ENCODE measurements around the gene GUCA2B.

The GUCA2B gene

DNA sequence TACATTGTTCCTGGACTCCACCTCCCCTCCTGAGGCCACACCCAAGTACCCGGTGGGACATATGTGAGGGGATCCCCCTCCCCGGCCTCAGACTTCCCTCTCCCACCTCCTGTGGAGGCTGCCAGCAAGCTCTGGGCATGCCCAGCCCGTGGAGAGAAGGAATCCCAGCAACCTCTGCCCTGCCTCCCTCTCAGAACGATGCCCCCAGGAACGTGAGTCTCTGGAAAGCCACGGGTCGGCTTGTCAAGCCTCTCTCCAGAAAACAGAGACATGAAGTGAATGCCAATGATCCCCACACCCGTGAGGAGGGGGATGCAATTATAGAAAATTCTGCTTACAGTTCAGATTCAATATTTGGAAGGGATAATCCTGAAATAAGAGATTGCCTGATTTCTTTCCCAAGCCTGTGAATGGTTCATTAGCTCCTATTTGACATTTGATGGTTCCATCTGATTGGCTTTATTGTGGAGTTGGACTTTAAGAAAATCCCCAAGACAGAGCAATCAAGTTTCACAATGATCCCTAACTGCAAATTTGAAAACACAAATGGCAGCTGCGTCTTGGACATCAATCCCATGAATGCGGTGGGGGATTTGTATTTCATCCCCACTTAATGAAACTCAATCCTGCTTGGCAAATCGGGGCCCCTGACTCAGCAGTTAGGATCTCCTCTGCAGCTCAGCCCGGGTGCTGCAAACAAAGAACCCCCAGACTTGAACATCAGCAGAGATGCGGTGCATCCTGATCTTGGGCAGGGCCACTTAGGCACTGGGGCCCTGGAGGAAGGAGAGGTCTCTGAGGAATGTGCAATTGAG lies 9.1 kb upstream of the GUCA2B start:
- no peak for DNase-seq

DNA sequence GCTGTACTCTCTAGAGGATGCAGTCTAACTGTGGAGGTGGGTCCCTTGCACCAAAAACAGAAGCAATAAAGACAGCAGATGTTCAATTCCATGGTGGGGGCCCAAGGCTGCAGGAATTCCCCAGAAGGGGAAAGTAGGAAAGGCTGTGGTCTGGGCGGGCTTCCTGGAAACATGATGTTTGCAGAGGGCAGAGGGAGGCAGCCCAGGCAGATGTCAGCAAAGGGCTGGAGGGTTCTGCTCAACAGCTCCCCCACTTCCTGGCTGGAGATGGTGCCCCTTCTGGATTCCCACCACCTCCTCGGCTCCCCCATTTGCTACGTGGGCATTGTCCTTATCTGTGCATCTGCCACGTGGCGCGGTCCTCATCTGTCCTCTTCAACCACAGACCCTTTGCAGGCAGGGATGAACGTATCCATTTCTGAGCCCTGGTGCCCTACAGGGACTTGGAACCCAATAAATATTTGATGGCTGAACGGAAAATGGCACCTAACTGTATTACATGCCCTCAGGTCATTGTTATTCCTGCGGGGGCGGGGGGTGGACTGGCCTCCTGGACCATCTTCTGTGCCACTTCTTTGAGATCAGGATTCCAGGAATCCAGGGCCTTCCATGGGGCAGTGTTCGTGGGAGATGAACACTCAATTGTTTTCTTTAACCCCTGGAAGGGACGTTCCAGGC lies 8.4 kb upstream of the GUCA2B start:
- no peak for DNase-seq

DNA sequence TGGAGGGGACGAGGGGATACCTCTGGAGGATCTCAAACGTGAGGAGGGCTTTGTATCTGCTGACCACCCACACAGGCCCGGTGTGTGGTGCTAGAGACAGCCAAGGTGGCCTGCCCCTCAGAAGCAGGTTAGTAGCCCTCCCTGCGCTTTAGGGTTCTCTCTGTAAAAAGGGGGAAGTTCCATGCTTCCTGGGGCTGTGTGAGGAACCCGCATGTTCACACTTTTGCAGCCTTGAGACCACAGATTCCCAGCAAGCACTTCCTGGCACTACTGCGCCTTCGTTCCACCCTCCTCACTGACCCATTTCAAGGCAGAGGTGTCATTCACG lies 7.9 kb upstream of the GUCA2B start:
- no peak for DNase-seq

DNA sequence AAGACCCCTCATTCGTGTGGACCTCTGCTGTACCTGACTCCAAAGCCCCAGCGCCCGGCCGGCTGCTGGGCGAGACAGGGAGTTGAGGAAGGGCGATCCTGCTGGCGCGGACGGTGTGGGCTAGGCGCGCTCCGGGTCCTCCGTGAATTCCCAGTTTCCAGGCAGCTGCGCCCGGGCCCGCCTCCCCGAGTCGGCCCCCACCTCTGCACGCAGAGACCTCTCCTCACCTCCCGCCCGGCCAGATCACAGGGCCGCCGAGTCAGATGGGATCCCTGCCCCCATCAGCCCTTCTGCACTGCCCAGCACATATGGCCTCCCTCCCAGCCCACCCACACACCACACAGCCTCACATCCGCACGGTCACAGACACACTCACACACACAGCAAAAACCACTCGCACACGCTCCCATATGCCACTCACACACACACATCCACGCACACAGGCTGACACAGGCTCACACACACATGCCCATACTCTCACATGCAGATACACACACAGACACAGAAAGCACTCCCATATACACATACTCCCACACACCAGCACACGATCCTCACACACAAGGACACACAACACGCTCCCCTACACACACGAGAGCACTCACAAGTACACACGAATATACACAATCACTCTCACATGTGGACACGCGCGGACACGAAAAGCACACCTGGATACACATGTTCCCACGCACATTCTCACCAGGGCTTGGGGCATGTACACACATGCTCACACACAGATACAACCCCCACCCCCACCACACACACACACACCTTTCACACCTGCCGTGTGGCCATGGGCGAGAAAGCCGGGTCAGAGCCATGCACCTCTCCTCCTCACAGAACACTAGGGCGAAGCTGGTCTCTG lies 7.2 kb upstream of the GUCA2B start:
- no peak for DNase-seq

DNA sequence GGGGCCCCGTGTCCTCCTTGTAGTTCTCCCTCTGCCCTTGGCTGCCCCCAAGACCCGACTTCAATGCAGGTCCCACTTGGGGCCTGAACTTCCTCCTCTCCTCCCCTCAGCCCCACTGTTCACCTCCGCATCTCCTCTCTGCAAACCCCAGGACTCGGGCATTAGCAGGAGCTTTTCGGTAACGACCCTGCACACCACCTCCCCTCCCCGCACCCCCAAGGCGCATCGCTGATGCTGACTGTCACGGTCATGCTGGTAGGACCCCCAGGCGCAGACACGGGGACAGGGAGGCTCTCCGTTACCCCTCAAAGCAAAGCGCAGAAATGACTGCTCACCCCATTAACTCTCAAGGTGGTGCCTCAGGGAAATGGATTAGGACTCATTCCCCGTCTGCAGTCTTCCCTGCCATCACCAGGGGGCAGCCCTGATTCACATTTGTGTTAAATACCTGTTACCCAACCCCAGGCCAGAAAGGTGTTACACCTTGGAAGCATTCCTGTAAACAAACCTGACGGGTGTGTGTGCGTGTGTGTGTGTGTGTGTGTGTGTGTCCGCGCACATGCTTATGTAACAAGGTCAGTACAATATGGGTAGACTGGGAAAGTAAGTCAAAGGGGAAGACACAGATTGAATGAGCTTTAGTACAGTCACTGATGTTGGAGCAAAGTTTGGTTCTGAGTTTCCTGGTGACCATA lies 6.4 kb upstream of the GUCA2B start:
- DNase-seq: peak; percentile 78

DNA sequence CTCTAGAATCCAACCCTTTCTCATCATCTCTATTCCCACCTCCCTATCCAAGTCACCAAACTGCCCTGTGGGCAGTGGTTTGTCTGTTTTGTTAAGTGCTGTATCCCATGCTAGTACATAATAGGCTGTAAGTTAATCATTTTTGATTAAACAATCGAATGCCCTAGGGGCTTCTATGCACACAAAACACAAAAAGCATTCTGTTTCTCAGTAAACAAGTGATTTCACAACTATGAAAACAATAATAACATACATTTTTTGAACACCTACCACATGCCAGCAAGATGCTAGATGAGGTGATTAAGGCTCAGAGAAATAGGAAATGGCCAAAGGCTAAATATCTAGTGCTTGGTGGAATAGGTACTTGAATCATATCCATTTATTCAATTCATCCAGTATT lies 5.0 kb upstream of the GUCA2B start:
- no peak for DNase-seq

DNA sequence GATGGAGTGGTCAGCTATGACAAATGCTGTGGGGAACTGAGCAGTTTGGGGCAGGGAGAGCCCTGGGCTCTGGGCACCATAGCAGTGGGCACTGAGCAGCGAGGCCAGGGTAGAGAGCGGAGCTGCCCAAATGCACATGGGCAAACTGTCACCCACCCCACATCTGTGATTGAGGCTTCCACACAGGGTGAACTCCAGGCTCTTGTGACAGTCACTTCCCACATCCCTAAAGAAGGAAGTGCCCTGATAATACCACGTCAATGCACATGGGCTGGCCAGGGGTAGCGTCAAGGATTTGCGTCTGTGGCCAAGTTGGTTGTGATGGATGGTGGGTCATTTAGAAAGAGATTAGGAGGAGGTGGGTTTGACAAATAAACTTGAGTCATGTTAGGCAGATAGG lies 2.6 kb upstream of the GUCA2B start:
- DNase-seq: no peak

DNA sequence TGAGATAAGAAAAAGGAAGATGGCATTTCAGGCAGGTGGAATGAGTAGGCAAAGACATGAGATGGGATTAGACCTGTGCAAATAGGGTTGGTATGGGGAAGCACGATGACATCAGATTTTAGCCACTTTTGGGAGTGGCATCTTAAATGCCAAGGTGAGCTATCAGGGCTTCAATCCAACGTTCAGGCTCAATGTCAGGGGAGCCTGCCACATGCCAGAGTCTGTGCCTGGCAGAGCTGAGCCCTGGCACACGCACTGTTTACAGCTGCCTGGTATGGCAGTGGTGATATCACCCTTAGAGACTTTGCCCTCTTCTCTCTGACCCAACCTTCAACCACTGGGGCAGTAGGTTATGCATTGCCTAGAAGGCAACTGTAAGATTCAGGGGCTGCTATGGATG lies 1.1 kb upstream of the GUCA2B start:
- DNase-seq: no peak

DNA sequence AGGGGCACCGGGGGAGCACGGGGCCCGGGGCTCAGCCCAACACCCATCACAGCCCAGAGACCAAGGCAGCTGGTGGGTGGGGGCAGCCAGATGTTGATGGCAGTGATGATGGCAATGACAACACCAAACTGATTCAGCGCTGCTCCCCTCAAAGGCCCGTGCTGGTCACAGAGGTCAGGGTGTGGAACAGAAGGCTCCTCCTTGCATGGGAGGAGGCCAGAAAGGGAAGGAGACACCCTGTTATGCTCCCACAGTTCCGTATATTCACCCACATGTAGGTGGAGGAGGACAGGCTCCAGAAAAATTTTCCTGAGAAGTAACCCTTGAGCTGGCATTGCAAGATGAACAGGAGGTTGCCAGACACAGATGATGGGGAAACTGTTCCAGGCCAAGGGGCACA lies 414 bp downstream of the GUCA2B start:
- DNase-seq: no peak

DNA sequence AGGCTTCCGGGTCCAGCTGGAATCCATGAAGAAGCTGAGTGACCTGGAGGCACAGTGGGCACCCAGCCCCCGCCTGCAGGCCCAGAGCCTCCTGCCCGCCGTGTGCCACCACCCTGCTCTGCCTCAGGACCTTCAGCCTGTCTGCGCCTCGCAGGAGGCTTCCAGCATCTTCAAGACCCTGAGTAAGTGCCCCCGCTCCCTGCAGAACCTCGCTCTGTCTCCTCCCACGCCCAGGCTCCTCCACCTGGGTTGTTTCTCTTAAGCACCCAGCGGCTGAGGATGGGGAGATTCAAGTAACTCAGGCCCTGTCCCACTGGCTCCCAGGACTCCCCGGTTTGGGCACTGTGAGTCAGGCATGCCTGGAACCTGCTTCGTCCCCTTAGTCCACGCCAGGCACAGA lies 1.5 kb downstream of the GUCA2B start:
- no peak for DNase-seq

DNA sequence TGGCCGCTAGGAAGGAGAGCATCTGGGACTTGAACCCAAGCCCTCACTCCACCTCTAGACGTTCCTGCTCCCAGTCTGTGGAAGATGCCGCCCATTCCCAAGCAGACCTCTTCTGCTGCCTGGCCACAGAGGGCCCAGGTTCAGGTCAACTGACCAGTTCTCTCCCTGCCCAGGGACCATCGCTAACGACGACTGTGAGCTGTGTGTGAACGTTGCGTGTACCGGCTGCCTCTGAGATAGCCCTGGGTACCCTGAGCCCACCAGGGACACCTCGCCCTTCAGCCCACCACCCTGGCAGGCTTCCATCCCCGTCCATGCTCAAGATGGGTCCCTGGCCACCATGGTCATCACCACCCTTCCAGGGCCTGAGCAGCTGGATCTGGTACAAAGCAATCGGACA lies 2.2 kb downstream of the GUCA2B start:
- DNase-seq: no peak

DNA sequence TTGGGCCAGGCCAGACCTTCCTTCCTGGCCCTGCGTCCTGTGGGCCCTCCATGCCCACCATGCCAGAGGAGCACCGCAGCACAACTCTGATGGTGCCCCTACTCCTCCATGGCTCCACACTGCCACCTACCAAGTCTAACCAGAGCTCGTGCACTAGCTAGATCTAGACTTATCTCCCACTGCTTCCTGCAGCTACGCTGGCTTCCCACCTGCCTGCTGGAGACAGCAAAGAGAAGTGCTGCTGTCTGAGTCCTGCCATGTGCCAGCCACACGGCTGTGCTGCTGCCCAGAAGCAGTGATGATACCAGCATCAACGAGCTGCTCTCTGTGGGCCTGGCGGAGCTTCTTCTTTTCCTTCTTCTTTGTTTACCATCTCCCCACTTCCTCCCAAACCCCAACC lies 4.5 kb downstream of the GUCA2B start:
- no peak for DNase-seq

DNA sequence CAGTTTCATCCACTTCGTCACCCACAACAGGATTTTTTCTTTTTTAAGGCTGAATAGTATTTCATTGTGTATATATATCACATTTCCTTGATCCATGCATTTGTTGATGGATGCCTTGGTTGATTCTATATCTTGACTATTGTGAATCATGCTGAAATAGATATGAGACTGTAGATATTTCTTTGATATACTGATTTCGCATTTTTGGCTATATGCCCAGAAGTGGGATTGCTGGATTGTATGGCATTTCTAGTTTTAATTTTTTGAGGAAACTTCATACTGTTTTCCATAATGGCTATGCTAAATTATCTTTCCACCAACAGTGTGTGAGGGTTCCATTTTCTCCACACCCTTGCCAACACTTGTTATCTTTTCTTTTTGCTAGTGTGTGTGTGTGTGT lies 5.0 kb downstream of the GUCA2B start:
- DNase-seq: no peak

DNA sequence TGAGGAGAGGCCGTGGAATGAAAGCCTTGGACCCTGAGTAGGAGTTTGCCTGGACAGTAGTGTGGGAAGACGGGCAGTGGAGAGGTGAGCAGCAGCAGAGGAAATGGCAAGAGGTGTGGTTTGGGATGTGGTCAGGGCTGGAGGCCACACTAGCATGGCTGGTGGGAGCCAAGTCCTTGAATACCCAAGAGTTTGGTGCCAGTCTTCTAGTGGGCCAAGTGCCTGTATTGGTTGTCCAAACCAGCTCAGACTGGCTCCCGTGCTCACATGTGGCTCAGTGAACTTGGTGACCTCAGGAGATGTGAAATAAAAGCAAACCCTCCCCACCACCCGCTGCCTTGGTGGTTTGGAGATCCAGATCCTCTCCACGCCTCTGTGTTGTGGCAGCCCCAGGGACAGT lies 9.0 kb downstream of the GUCA2B start:
- DNase-seq: no peak

DNA sequence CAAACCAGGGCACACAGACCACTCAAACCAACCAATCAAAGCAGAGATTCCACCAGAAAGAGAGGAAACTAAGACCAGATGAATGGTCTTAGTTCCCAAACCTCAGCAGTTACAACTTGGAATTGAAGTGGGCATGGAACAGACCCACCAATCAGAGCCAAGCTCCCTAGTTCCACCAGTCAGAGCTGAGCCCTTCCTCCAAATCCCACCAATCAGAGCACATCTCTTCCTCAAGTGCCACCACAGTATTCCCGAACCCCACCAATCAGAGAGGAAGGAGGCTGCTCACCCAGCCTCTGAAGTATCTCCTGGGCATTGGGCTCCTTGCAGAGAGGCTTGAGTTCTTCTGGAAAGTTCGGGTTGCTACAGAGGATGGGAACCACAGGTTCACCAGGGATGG lies 9.9 kb downstream of the GUCA2B start:
- no peak for DNase-seq

DNA sequence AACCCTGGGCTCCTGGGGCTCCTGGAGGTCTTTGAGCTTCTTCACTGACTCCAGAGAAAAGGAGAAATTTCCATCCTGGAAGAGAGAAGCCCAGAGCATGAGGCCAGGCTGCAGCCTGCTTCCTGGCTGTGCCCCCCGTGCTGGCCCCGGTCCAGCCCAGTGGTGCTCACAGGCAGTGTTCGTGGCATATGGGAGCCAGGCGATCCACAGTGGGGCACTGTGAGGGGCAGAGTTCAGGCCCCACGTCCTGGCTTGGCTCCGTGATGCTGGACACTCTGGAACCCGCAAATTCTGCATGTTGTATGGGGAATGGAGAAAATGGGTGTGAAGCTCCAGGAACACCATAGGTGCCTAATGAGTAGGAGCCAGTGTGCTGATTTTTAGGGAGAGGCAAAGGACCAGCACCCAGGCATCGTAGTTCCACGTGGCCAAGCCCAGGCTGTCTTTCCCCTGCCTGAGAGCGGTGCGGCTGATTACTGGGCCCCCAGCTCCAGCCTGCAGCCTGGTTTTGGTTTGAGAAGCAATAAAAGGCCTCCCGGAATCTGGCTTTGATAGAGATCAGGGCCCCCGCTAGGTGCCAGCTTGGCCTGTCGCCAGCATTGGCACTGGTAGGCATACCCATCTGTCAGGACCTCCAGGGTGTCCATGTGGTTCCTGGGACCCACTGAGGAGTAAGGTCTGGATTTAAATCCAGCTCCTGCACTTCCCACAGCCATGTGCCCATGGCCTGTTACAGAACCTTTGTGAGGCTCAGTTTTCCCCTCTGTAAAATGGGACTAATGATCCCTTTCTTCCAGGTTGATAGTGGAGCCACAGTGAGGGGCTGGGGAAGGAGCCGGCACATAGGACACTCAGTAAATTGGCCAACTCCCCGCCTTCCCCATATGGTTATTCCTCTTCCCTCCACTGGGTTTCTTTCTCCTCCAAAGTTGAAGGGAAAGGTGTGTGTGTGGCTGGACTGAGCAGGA lies 10.6 kb downstream of the GUCA2B start:
- DNase-seq: no peak

DNA sequence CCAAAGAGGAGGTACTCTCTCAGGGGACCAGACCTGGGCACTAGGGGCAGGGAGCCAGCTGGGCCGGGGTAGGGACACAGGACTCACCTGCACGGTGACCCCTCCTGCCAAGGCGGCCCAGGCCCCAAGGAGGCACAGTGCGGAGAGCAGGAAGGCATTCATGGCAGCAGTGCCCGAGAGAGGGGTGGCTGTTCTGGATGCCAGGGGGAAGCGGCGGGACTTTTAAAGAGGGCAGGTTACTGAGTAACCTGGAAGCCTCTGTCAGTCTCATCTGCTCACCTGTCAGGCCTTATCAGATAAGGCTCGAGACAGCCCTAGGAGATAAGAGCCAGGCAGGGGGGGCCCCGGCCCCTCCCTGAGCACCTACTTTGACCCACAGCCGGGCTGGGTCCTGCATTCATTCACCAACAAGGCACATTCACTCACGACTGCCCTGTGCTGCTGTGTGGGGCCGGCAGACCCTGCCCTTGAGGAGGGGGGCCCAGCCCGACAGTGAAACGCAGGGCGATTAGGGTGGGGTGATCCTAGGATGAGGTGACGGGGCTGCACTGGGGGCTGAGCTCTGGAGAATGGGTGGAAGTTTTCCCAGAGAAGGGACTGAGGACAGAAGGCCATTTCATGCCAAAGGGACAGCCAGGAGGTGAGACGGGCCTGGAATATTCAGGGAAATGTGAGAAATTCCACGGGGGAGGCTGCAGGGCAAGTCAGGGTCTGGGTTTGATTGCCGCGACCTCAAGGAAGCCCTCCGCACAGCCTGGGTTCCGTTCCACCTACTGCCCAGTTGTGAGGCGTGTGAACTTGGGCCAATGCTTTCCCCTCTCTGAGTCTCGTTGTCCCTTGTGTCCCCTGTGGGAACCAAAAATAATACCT lies 11.6 kb downstream of the GUCA2B start, which contains the start of gene GUCA2A:
Gene GUCA2A (minus strand): TSS at position 195 of the 870 bp plus-strand sequence. CDS start 33 bp downstream, at position 162.
- no peak for DNase-seq

DNA sequence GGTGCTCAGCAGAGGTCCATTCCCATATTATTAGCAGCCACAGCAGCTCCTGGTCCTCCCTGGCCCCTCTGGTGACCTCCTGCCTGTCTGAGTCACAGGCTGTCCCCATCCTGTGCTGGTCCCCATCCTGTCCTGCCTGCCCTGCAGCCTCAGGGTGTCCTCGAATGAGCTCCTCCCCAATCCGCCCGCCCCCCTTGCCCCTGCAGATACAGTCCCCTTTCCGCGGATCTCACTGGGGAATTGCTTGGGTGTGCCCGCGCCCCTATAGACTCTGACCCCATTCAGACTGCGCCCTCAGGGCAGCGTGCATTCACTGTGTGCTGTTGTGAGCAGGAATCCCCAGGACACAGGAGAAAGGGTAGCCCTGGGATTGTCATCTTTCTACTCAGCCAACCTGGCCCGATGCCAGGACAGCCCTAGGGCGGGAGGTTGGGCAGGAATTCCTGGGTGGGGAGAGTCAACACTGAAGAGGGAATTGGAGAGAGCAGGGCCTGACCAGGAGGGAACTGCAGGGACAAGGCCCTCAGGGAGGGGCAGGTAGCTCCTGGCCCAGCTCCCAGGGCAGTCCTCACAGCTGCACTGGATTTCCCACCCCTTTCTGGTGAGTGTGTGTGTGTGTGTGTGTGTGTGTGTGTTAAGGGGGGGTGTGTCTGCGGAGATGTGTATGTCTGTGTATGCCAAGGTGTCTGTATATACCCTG lies 12.5 kb downstream of the GUCA2B start:
- DNase-seq: peak; percentile 91

DNA sequence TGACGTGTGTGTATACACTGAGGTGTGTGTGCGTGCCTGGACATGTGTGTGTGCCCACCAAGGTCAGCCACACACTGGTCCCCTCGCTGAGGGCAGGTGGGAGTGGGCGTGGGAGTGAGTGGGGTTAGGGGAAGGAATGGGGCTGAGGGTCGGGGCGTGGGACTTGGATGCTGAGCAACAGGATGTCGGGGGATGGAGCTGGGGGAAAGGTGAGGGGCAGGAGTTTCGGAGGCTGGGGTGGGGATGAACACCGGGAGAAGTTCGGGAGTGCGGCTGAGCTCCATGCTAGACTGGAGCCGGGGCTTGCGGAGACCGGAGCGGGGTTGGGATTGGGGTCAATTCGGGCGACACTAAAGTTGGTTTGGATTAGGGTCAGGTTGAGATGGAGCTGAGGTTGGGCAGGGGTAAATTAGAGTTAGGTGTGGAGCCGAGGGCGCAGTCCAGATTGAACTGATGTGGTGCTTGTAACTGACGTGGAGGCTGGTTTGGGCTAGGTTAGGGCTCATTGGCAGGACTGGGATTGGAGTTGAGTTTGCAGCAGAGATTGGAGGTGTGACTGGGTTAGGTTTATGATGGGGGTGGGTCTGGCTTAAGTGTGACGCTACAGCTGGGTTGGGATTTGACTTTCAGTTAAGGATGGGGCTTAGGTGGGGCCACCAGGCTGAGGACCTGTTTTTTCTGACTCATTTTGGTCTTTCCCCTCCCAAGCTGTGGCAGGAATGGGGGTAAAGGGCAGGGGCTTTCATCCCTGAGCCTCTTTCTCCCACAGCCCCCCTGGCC lies 14.6 kb downstream of the GUCA2B start:
- no peak for DNase-seq

DNA sequence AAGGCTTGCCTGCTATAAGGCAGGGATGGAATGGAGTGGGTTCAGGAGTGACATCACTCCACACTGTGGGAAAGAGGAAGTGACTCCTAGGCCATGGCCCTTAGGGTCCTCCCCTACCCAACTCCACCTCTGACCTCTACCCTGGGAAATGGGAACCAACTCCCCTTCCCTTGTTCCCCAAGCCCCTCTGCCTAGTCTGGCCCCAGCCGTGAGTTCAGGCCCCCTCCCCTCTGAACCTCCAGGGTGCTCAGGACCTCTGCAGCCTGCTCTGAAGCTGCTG lies 15.1 kb downstream of the GUCA2B start:
- DNase-seq: no peak

Measured in DMS79 treated with DMSO at 0.1 percent for 48 hours (cell line).